H1 (cell line): ENCODE results near the gene SLC25A30. TPM values are rescaled to one million over a fixed set of nuclear protein-coding genes. Genes with fewer than 3 reads are reported as not detected.
"Not testable (repeated sequence)": the region's sequence is repeated elsewhere in the genome, so short reads cannot be mapped to it uniquely, and the experiment has no call there.

Experiments
- CTCF ChIA-PET: fragments of 300-600 bp; sonication (Branson Sonifier 250); formaldehyde crosslinking; loops from one replicate; lab custom pipeline; 2021; ENCODE audit not compliant: partially characterized antibody; lab: Charles Lee
- POLR2A ChIA-PET: fragments of 300-600 bp; sonication (Branson Sonifier 250); formaldehyde crosslinking; loops from one replicate; lab custom pipeline; 2021; ENCODE audit warnings: inconsistent platforms; ENCODE audit not compliant: partially characterized antibody; lab: Charles Lee
- DNase-seq, 2 experiments: peaks; one replicate each; pipeline versions ENCODE4 v3.0.0 to v3.0.0-alpha.2; 2010 to 2022; ENCODE audit warnings: low spot score in 2 of 2, low read depth in 1 of 2, mixed read lengths in 1 of 2
- FAIRE-seq: peaks from 2 replicates; lab custom pipeline; 2011; peaks lifted over from hg19 to GRCh38; lab: Jason Lieb, UNC
- H2AFZ ChIP-seq: 2 replicates; pipeline ENCODE4 v1.8.1; 2012; ENCODE audit warnings: low read length, inconsistent platforms
- H2AK5ac ChIP-seq: 2 replicates; pipeline ENCODE4 v1.6.1; 2013; ENCODE audit warnings: low read depth, low read length
- H2BK120ac ChIP-seq: replicated peaks from 2 replicates; pipeline ENCODE3; 2013; ENCODE audit warnings: low read depth, low read length, inconsistent platforms
- H2BK12ac ChIP-seq: 2 replicates; pipeline ENCODE4 v1.6.1; 2013; ENCODE audit warnings: low read depth, low read length
- H2BK15ac ChIP-seq: 2 replicates; pipeline ENCODE4 v1.6.1; 2013; ENCODE audit warnings: low read length
- H2BK20ac ChIP-seq: 2 replicates; pipeline ENCODE4 v1.6.1; 2013; ENCODE audit warnings: low read length
- H2BK5ac ChIP-seq: 2 replicates; pipeline ENCODE4 v1.6.1; 2013; ENCODE audit warnings: low read depth, low read length
- H3K14ac ChIP-seq: 2 replicates; pipeline ENCODE4 v1.6.1; 2013; ENCODE audit warnings: inconsistent platforms; ENCODE audit not compliant: insufficient read length
- H3K18ac ChIP-seq: 2 replicates; pipeline ENCODE4 v1.6.1; 2013; ENCODE audit warnings: low read length; ENCODE audit errors: extremely low read depth
- H3K23ac ChIP-seq: 2 replicates; pipeline ENCODE4 v1.6.1; 2013; ENCODE audit warnings: inconsistent platforms; ENCODE audit not compliant: insufficient read length
- H3K23me2 ChIP-seq: 2 replicates; pipeline ENCODE4 v1.6.1; 2013; ENCODE audit warnings: low read depth, low read length
- H3K27ac ChIP-seq: 2 replicates; pipeline ENCODE4 v1.6.1; 2011; ENCODE audit warnings: low read depth, low read length, inconsistent platforms
- H3K27me3 ChIP-seq, 4 experiments: replicated peaks in 1 of 4; 1 replicate in 1 of 4; 2 replicates in 3 of 4; pipeline versions ENCODE4 v1.6.1 to v1.8.1; 2011 to 2013; ENCODE audit warnings: low read length in 3 of 4, mild to moderate bottlenecking in 3 of 4, inconsistent platforms in 2 of 4, mixed read lengths in 2 of 4, moderate library complexity in 1 of 4; ENCODE audit not compliant: control insufficient read depth in 3 of 4, insufficient read depth in 3 of 4; ENCODE audit errors: extremely low read depth in 1 of 4
- H3K36me3 ChIP-seq, 4 experiments: 2 replicates each; pipeline versions ENCODE4 v1.6.1 to v1.8.1; 2011 to 2013; ENCODE audit warnings: mild to moderate bottlenecking in 4 of 4, low read length in 3 of 4, moderate library complexity in 2 of 4, control low read depth in 1 of 4, inconsistent platforms in 1 of 4; ENCODE audit not compliant: insufficient read depth in 4 of 4, control insufficient read depth in 2 of 4
- H3K4ac ChIP-seq: replicated peaks from 2 replicates; pipeline ENCODE3; 2013; ENCODE audit warnings: low read length, low read depth, mixed read lengths, inconsistent platforms; ENCODE audit not compliant: insufficient read length
- H3K4me1 ChIP-seq, 4 experiments: replicated peaks in 1 of 4; 1 replicate in 1 of 4; 2 replicates in 3 of 4; pipeline versions ENCODE4 v1.6.1 to v1.8.1; 2011 to 2013; ENCODE audit warnings: low read length in 3 of 4, inconsistent platforms in 2 of 4, mixed read lengths in 1 of 4; ENCODE audit not compliant: insufficient read depth in 4 of 4, control insufficient read depth in 3 of 4
- H3K4me2 ChIP-seq, 2 experiments: 2 replicates each; pipeline versions ENCODE4 v1.6.1 to v1.8.1; 2011 to 2013; ENCODE audit warnings: low read depth in 2 of 2, low read length in 2 of 2, control low read depth in 1 of 2, inconsistent platforms in 1 of 2, mild to moderate bottlenecking in 1 of 2; ENCODE audit not compliant: insufficient read depth in 1 of 2
- H3K4me3 ChIP-seq, 4 experiments: fragments of 200-600, 300-600 bp in 1 of 4; sonication (generic), shearing (Covaris generic), sonication (Bioruptor Twin) in 1 of 4; 2 replicates each; pipeline versions ENCODE4 v1.5.1 to v1.8.1; 2011 to 2016; ENCODE audit warnings: low read length in 4 of 4, low read depth in 3 of 4, control low read depth in 2 of 4, inconsistent platforms in 2 of 4, mild to moderate bottlenecking in 2 of 4, mixed read lengths in 1 of 4, moderate library complexity in 1 of 4; ENCODE audit not compliant: insufficient read depth in 2 of 4; ENCODE audit errors: extremely low read depth in 1 of 4
- H3K56ac ChIP-seq: replicated peaks from 2 replicates; pipeline ENCODE3; 2013; ENCODE audit warnings: low read depth, mild to moderate bottlenecking, mixed read lengths, low read length, inconsistent platforms; ENCODE audit not compliant: insufficient read length
- H3K79me1 ChIP-seq: 2 replicates; pipeline ENCODE4 v1.6.1; 2013; ENCODE audit warnings: low read depth, low read length, control low read depth
- H3K79me2 ChIP-seq, 2 experiments: 2 replicates each; pipeline versions ENCODE4 v1.6.1 to v1.8.1; 2012 to 2013; ENCODE audit warnings: low read length in 2 of 2, mild to moderate bottlenecking in 2 of 2, inconsistent platforms in 1 of 2; ENCODE audit not compliant: insufficient read depth in 2 of 2, control insufficient read depth in 1 of 2
- H3K9ac ChIP-seq, 4 experiments: replicated peaks in 1 of 4; 1 replicate in 1 of 4; 2 replicates in 3 of 4; pipeline versions ENCODE4 v1.6.1 to v1.8.1; 2011 to 2013; ENCODE audit warnings: low read depth in 3 of 4, low read length in 3 of 4, control low read depth in 2 of 4, mild to moderate bottlenecking in 2 of 4, moderate library complexity in 2 of 4, inconsistent platforms in 1 of 4; ENCODE audit errors: extremely low read depth in 1 of 4
- H3K9me3 ChIP-seq, 2 experiments: 2 replicates each; pipeline versions ENCODE4 v1.6.1 to v1.8.1; 2012 to 2013; ENCODE audit warnings: mild to moderate bottlenecking in 2 of 2, moderate library complexity in 2 of 2, control low read depth in 1 of 2, inconsistent platforms in 1 of 2, low read depth in 1 of 2, low read length in 1 of 2, mixed read lengths in 1 of 2; ENCODE audit not compliant: insufficient read depth in 2 of 2
- H4K20me1 ChIP-seq, 2 experiments: replicated peaks in 1 of 2; 2 replicates each; pipeline versions ENCODE3 to v1.8.1; 2011 to 2013; ENCODE audit warnings: inconsistent platforms in 2 of 2, low read length in 2 of 2, mild to moderate bottlenecking in 1 of 2; ENCODE audit not compliant: insufficient read depth in 2 of 2, control insufficient read depth in 1 of 2
- H4K5ac ChIP-seq: 2 replicates; pipeline ENCODE4 v1.6.1; 2013; ENCODE audit warnings: low read length, low read depth, mixed read lengths, inconsistent platforms; ENCODE audit not compliant: insufficient read length
- H4K8ac ChIP-seq: 2 replicates; pipeline ENCODE4 v1.8.0; 2013; ENCODE audit warnings: mild to moderate bottlenecking, moderate library complexity, low read length, inconsistent platforms; ENCODE audit not compliant: insufficient read depth; ENCODE audit errors: extremely low read depth
- H4K91ac ChIP-seq: replicated peaks from 2 replicates; pipeline ENCODE3; 2013; ENCODE audit warnings: low read length, mixed read lengths, inconsistent platforms; ENCODE audit not compliant: insufficient read length
- WGBS, 2 experiments: shearing (Covaris generic) in 1 of 2; methylation state at CpG; one replicate each; pipeline versions ENCODE4 v1.1.6 to v1.1.7; 2013 to 2015; ENCODE audit warnings: low lambda C conversion rate in 2 of 2, mixed read lengths in 2 of 2, inconsistent platforms in 1 of 2, low coverage in 1 of 2, missing lambda C conversion rate in 1 of 2; ENCODE audit not compliant: insufficient replicate concordance in 2 of 2, insufficient coverage in 1 of 2, insufficient read length in 1 of 2; ENCODE audit errors: extremely low coverage in 1 of 2, missing lambda C conversion rate in 1 of 2; 5-methylcytosine and 5-hydroxymethylcytosine counted together
- polyA plus RNA-seq, 7 experiments: library from polyadenylated mRNA; depleted of rRNA in 3 of 7; stranded (reverse) in 5 of 7; unstranded in 2 of 7; fragments of >200 nt in 5 of 7; fragments of 200-250 nt in 2 of 7; gene quantifications; 1 replicate in 5 of 7; 2 replicates in 1 of 7; 4 replicates in 1 of 7; pipeline versions ENCODE4 v1.2.1 to v1.2.3, GENCODE V29; 2011 to 2013; ENCODE audit warnings: missing spikeins in 2 of 7, mixed read lengths in 2 of 7
- total RNA-seq: library from RNA; stranded (reverse); fragmentation: NEBNext Ultra II Directional; extraction: Animal tissue kit (Norgen Biotek cat#: 25700); gene quantifications from 2 replicates; pipeline ENCODE4 v1.2.1, GENCODE V29; 2021

SLC25A30 gene
- total and polyA plus RNA-seq, 2 of the 8 experiments (the other 6 are each of a cell fraction or from before 2014, with no cell fraction given): 2.1 to 8.7 TPM

DNA sequence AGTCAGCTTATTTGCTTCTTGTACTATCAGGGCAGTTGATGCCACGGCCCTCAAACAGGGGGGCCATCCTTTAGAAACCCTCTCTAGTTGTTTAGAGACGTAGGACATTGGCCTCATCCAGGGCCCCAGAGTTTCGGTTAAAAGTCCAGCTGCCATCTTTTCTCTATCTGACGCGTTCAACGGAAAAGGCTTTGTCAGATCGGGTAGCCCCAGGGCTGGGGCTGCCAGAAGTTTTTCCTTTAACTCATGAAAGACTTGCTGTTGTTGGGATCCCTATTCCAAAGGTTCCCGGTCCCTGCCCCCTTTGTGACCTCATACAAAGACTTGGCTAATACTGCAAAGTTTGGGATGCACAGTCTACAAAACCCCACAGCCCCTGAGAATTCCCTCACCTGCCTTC lies 39.4 kb downstream of the SLC25A30 start:
- H4K20me1 ChIP-seq, H3K27me3 ChIP-seq, H2AK5ac ChIP-seq, H3K23ac ChIP-seq, H3K23me2 ChIP-seq, DNase-seq, H4K8ac ChIP-seq, H4K5ac ChIP-seq, H2BK120ac ChIP-seq, H3K4me1 ChIP-seq, H2BK12ac ChIP-seq, H3K18ac ChIP-seq, H3K4ac ChIP-seq, H3K9me3 ChIP-seq, H2AFZ ChIP-seq, FAIRE-seq, CTCF ChIA-PET, H3K36me3 ChIP-seq, H3K27ac ChIP-seq, H2BK5ac ChIP-seq, H3K14ac ChIP-seq, H3K9ac ChIP-seq, H3K79me1 ChIP-seq, H3K4me2 ChIP-seq, H3K4me3 ChIP-seq, H3K79me2 ChIP-seq, H2BK15ac ChIP-seq, POLR2A ChIA-PET, H3K56ac ChIP-seq, H2BK20ac ChIP-seq, H4K91ac ChIP-seq: not testable (repeated sequence)
- WGBS, 2 experiments: 95% methylated on average over 7 of the region's 8 CpGs; no CpG with 5 or more reads in 1 of the 2 experiments

- H2BK120ac ChIP-seq, CTCF ChIA-PET, H3K18ac ChIP-seq, H3K9ac ChIP-seq, DNase-seq, H4K20me1 ChIP-seq, FAIRE-seq, H3K4ac ChIP-seq, H3K27ac ChIP-seq, H3K79me1 ChIP-seq, H3K4me2 ChIP-seq, H4K5ac ChIP-seq, H4K8ac ChIP-seq, H3K56ac ChIP-seq, H2BK5ac ChIP-seq, H3K9me3 ChIP-seq, H2AK5ac ChIP-seq, H3K23me2 ChIP-seq, H3K23ac ChIP-seq, H3K79me2 ChIP-seq, H2AFZ ChIP-seq, H3K4me3 ChIP-seq, H3K4me1 ChIP-seq, H2BK20ac ChIP-seq, H2BK15ac ChIP-seq, H4K91ac ChIP-seq, H3K36me3 ChIP-seq, H3K14ac ChIP-seq, H3K27me3 ChIP-seq, H2BK12ac ChIP-seq: not testable (repeated sequence)
- no CpG with 5 or more reads among the region's 12 CpGs for WGBS, 2 experiments
- POLR2A ChIA-PET: interaction anchor here (2.3 kb wide), 1 partner anchor 36 kb away, joined by 10 read pairs; the partner anchor contains the start of gene TPT1
Observed at GRCh38 chr13:45377314-45377713, 40.9 kb downstream of the SLC25A30 start.
